Measurements from ENCODE around the gene CYP20A1.
"Not testable (repeated sequence)": the region's sequence is repeated elsewhere in the genome, so short reads cannot be mapped to it uniquely, and the experiment has no call there.

The CYP20A1 gene

GRCh38 chr2:203238704-203239526 lies at the start of gene CYP20A1:
CYP20A1 (plus strand) TSS chr2:203239018; CDS start chr2:203239063, 45 bp downstream.
- peak; percentile 89 to 97 for DNase-seq

GRCh38 chr2:203190547-203190946 lies 48.3 kb upstream of the CYP20A1 start:
- DNase-seq: not testable (repeated sequence)

DNA sequence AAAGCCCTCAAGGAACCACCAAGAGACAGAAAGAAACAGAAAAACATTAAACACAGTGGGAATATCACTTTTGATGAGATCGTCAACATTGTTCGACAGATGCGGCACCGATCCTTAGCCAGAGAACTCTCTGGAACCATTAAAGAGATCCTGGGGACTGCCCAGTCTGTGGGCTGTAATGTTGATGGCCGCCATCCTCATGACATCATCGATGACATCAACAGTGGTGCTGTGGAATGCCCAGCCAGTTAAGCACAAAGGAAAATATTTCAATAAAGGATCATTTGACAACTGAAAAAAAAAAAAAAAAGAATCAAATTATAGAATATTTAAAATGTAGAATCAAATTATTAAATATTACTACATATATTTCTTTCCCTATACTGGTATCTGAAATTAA lies 47.8 kb upstream of the CYP20A1 start:
- DNase-seq: not testable (repeated sequence)

DNA sequence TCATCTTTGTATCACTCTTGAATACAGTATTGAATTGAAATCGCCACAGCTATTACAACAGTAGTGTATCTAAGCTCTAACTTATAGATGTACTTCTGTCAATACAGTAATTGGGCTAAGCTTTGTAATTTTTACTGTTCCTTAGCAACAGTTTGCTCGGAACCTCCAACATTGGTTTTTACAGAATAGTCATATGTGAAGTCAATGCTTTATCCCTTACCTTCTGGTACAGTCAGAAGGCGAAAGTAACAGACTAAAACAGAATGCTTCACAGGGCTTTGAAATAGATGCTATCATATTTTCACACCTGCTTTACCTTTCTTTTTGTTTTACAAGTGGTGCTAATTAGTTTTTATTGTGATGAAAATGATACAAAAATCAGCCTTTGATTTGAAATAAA lies 46.9 kb upstream of the CYP20A1 start:
- DNase-seq: no peak

- DNase-seq: no peak
Observed at GRCh38 chr2:203195331-203196036, 43.3 kb upstream of the CYP20A1 start.

DNA sequence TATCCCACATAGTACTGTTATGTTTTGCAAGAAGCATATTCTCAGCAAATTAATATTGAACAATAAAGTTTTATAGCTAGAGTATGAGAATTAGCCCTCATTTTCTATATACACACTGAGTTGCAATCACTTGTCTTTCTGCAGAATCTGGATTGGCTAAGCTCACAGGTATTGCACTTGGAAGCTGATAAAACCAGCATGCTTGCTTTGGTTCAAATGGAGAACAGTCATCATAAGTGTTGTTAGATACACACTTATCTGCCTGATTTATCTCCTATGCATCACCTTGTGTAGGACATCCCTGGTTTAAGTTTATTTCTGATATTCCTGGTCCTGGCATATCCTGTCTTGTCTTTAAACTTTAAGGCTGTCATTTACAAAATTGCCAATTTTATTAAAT lies 38.0 kb upstream of the CYP20A1 start:
- DNase-seq: no peak

DNA sequence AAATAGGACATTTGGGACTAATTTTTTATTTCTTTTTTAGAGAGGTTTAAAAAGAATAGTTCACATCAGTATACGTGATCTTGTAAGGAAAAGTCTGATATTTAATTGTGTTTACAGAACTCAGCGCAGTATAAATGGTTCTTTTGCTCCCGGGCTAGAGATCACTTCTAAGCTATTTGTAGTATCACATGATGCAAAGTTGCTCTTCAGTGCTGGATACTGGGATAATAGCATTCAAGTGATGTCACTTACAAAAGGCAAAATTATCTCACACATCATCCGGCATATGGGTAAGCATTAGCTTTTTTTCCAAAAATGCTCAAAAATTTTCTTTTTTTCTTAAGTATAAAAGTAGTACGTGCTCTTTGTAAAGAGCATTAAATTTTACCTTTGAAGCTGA lies 37.4 kb upstream of the CYP20A1 start:
- no peak for DNase-seq

- no peak for DNase-seq
Observed at GRCh38 chr2:203209538-203209937, 29.3 kb upstream of the CYP20A1 start.

DNA sequence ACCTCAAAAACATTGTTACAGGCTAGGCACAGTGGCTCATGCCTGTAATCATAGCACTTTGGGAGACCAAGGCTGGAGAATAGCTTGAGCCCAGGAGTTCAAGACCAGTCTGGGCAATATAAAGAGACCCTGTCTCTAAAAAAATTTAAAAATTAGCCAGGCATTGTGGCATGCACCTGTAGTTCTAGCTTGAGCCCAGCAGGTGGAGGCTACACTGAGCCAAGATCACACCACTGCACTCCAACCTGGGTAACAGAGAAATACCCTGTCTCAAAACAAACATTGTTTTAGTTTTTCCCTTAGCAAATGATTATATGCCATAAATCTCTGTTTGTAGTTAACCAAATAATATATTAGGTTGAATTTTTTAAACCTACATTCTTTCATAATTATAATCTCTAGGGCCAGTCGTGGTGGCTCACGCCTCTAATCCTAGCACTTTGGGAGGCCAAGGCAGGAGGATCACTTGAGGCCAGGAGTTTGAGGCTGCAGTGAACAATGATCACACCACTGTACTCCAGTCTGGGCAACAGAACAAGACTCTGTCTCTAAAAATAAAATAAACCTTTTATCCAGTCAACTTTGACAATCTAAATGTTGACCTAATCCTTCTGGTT lies 13.3 kb upstream of the CYP20A1 start:
- peak in 1 of 2 experiments; percentile 2 for DNase-seq

DNA sequence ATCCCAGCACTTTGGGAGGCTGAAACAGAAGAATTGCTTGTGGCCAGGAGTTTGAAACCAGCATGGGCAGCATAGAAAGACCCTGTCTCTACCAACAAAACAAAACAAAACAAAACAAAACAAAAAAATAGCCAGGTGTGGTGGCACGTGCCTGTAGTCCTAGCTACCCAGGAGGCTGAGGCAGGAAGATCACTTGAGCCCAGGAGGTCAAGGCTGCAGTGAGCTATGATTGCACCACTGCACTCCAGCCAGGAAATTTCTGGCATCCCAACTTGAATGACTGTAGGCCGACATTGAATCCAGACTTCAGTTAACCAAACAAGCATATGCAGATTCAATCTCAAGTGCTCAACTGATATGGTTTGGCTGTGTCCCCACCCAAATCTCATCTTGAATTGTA lies 9.1 kb upstream of the CYP20A1 start:
- DNase-seq: not testable (repeated sequence)

GRCh38 chr2:203237346-203238238 lies 1.2 kb upstream of the CYP20A1 start:
- DNase-seq: no peak

- no peak for DNase-seq
Observed at GRCh38 chr2:203238292-203238703, 520 bp upstream of the CYP20A1 start.

DNA sequence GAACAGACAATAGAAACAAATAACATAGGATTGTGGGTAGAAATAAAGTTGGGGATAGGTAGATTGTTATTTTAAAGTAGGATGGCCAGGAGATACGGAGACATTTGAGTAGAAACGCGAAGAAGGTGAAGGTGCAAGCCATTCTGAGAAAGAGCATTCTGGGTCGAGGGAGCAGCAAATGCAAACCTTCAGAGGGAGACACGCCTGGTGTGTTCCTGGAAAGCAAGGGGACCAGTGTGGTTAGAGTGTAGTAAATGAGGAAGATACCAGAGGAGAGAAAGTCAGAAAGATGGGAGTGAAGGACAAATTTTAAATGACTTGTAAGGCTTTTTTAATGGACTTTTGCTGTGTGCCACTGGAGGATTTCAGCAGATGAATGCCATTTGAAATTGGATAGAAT lies 1.7 kb downstream of the CYP20A1 start:
- no peak for DNase-seq

GRCh38 chr2:203242518-203242917 lies 3.7 kb downstream of the CYP20A1 start:
- DNase-seq: no peak

DNA sequence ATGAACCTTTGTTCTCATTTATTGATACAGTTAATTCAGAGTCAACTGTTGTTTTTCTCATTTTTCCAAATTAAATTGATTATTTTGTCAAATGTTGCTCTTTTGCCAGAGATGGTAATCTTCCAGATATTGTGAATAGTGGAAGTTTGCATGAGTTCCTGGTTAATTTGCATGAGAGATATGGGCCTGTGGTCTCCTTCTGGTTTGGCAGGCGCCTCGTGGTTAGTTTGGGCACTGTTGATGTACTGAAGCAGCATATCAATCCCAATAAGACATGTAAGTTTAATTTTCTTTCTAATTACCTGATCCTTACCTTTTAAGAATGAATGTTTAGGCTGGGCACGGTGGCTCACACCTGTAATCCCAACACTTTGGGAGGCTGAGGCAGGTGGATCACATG lies 7.8 kb downstream of the CYP20A1 start:
- DNase-seq: no peak

DNA sequence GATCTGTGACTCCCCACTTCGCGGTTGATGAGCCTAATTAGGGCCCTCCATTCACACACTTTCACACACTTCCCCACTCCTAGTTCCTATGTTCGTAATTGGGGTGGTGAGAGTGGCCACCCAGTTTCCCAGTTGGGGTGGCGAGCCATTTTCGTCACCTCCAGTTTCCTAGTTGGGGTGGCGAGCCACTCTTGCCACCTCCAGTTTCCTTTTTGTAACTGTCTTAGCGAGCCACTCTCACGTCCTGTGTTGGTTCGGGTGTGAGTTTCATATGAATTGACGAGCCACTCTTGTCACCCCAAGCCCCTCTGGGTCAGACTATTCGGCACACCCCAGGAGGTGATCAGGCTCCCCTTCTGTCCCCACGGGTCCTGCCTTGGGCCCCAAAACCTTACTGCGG lies 14.0 kb downstream of the CYP20A1 start:
- no peak for DNase-seq

- DNase-seq: not testable (repeated sequence)
Observed at GRCh38 chr2:203253422-203254095, 14.7 kb downstream of the CYP20A1 start.

- DNase-seq: no peak
Observed at GRCh38 chr2:203261326-203262159, 22.7 kb downstream of the CYP20A1 start.

DNA sequence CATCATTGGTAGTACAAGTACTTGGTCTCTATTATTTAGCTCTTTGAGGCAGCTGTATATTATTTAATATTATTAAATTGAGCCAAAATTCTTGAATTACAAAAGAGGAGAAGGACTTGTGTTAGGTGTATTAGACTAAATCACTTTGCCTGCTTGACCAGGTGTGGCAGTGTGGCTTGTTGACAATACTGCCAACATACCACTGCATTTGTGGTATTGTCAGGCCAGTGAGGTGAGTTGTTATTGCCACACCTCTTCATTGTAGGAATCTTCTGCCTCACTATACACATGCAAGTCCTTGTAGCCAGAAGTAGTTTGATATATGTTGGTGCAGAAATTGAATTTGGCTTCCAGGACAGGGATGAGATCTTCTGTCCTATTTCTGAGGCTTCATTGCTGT lies 40.5 kb downstream of the CYP20A1 start:
- no peak for DNase-seq

DNA sequence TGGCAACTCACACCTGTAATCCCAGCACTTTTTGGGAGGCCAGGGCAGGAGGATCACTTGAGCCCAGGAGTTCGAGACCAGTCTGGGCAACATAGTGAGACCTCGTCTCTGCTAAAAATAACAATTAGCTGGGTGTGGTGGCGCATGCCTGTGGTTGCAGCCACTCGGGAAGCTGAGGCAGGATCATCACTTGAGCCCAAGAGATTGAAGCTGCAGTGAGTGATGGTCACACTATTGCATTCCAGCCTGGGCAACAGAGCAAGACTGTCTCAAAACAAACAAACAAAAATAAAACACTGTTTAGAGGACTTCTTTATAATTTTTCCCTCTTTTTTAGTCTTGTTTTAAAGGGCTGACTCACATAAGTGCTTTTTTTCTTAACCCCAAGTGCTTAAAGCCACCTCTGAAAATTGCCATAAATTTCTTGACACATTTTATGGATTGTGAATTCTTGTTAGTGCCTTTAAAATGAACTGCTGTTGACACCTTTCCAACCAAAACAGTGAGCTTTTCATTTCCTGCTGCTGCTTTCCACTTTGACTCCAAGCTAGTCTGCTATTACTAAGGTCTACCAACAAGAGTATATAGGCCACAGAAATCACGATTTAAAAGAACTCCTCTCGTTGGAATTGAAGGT lies 41.7 kb downstream of the CYP20A1 start:
- DNase-seq: no peak

GRCh38 chr2:203282101-203282500 lies 43.3 kb downstream of the CYP20A1 start:
- DNase-seq: no peak
